Effector CD4-positive, alpha-beta T cell (primary cell): ENCODE data around the gene KCNK7.

Experiments used
- DNase-seq: peaks from one replicate; pipeline ENCODE4 v3.0.0-alpha.2; 2020

The KCNK7 gene

DNA sequence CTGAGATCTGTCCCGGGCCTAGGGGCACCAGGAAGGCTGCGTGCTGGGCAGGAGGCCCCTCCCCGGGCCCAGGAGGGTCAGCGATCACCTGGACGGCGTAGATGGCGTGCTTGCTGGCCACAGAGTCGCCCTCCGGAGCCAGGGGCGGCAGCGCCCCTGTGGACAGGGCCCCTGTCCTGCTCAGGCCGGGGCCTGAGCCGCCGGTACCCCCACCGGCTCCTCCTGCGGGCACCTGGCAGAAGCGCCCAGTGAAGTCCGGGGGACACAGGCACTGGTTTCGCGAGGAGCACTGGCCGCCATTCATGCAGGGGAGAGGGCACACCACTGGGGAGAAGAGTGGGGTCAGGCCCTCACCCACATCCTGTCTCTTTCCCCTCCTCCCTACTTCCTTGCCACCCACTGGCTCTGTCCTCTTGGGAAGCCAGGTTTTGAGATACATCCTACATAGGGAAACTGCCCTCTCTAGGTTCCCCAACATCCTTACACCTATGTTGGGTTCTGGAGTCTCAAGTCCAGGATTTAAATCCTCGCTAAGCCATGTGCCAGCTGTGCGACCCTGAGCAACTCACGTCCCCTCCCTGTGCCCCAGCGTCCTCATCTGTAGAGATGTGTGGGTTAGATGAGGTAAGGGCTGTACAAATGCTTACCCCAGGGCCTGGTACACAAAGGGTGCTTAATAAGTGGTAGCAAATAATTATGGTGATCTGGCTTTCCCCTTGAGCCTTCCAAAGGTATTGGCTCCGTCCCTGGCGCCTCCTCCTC, 41.4 kb downstream of the KCNK7 start:
- DNase-seq = no peak

DNA sequence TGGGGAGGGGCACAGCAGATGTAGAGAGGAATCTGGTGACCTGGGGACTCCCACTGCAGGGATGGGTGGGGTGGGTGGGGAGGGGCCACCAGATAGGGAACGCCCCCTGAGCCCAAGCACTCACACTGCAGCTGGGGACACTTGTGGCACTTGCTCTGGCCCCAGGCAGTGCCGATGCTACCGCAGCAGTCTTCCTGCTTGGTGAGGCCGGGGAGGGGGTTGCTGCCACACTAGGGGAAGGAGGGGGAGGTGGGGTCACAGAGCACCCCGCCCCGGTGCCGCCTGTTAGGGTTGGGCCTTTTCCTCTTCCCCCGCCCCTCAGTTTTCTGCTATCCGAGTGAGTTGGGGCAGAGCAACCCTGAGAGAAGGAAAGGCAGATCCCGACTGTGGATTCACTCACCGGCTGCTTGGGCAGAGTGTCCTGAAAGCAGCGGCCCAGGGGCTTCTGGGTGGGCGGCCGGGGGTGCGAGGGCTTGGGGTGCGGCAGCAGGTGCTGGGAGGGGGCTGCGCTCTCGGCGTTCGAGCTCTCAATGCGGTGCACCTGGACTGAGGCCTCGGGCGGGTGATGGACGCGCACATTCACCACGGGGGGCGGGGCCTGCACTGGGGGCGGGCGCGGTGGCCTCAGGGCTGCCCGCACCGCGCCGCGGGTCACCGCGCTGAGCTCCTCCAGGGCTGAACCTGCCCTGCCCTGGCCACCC, 42.1 kb downstream of the KCNK7 start:
- DNase-seq = peak; percentile 58

DNA sequence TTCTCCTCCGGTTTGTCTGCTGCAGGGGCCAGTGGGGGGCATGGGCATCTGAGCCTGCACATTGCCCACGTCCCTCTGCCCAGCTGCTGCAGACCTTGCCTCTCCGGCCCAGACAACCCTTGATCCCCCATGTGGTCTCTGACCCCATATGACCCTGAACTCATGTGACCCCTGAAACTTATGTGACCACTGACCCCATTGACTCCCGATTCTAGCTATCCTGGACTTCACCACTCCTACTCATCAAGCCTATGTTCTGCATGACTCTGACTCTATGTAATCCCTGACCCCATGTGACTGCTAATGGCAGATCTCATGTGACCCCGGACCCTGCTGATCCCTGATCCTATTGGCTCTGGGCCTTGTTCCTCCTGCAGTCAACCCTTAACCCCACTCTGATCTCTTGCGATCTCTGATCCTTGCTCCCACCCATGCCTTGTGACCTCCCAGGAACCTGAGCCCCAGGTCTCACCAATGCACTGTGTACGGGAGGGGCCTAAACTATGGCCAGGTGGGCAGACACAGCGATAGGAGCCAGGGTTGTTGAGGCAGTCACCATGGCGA, 43.1 kb downstream of the KCNK7 start:
- DNase-seq = no peak

- peak; percentile 55 for DNase-seq
Measured at GRCh38 chr11:65551572-65552387, 43.8 kb downstream of the KCNK7 start.

GRCh38 chr11:65549096-65549495, 46.5 kb downstream of the KCNK7 start:
- DNase-seq = no peak

DNA sequence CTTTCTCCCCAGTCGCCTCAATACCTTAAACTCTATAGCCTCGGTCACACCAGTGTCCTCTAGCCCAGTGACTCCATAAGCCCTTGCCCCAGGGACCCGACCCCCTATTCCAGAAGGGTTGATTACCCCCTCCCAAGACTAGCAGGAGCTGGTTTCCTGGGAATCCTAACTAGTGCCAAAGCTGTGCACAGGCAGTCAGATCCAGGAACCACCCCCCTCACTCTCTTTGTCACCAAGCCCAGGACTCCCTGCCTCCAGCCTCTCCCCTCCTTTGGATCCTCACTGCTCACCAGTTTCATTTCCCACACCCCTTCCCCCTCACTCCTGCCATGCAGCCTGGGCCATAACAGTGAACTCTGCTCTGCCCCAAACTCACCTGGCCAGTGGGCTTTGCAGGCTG, 47.2 kb downstream of the KCNK7 start:
- DNase-seq = no peak

DNA sequence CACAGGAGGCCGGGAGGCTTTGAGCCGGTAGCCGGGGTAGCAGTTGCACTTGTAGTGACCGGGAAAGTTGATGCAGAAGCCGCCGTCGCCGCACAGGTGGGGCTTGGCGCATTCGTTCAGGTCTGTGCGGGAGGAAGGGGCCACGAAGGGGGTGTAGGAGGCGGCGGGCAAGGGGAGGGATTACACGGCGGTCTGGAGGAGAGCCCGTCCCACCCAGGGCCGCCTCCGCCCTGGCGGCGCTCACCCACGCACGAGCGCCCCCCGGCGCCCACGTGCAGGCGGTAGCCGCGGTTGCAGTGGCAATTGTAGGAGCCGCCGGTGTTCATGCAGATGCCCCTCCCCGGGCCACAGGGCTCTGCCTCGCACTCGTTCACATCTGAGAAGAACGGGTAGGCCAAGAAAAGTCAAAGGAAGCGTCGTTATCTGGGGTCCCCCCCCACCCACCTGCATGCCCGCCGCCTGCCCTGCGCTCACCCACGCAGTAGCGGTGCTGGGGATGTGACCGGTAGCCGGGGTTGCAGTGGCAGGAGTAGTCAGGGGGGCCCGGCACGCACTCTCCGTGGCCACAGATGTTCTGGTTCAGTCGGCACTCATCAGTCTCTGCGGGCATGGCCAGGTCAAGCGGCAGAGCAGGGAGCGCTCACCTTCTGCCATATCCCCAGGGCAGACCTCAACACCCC, 48.0 kb downstream of the KCNK7 start:
- peak; percentile 22 for DNase-seq

DNA sequence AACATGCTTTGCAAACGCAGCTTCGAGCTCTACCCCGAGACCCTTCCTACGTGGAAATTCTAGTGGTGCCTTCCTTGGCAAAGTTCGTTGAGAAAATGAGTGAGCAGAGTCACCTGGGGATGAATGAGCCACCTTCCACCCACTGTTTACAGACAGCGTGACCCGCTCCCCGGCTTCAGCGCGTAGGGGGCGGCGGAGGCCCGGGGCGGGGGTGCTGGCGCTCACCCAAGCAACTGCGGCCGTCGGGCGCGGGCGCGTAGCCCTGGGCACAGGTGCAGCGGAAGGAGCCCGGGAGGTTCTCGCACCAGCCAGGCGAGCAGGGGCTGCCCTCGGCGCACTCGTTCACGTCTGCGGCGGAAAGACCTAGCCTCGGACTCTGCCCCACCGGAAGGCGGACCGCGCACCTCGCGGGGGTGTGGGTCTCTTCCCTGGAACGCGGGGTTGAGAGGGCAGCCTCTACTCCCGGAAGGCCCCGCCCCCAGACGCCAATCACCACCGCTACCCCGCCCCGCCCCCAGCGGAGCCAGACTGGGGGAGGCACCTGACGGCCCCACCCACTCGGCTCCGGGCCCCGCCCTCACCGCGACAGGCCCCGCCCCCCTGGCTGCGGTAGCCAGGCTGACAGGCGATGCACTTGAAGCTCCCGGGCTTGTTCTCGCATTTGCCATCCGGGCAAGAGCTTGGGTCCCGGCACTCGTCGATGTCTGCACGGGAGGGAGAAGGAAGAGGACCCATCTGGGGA, 49.2 kb downstream of the KCNK7 start:
- peak; percentile 98 for DNase-seq

DNA sequence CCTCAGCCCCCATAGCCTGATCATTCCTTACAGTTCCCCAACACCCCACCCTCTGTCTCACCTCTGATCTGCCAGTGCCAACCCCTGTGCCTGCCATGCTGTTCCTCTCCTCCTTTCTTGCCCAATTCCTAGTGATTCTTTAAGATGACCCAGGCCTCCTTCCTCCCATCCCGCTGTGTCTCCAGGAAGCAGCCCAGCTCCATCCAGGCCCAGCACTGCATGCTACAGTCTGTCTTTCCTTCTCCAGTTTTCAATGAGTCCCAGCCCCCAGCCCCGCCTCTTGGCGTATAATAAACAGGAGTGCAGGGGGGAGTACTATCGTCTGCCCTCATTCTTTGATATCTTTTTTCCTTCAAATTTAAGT, 49.8 kb downstream of the KCNK7 start:
- peak; percentile 5 for DNase-seq
